SK-N-SH (cell line): ENCODE results near the gene MYO1B. TPM values are rescaled to one million over a fixed set of nuclear protein-coding genes. Genes with fewer than 3 reads are reported as not detected.

Experiments used
- CTCF ChIA-PET: fragments of 300-600, 350-600 bp; formaldehyde crosslinking; extraction: SDS; loops from one replicate; lab custom pipeline; 2021; lab: Yijun Ruan, JAX
- POLR2A ChIA-PET: fragments of 350-600 bp; sonication (Branson Sonifier 250); formaldehyde crosslinking; extraction: SDS; loops from one replicate; lab custom pipeline; 2020; ENCODE audit warnings: antibody characterized with exemption, inconsistent platforms; lab: Yijun Ruan, JAX
- DNase-seq: peaks from one replicate; pipeline ENCODE4 v3.0.0; 2012
- H2AFZ ChIP-seq: fragments of 200-600 bp; sonication (generic); 2 replicates; pipeline ENCODE4 v1.8.1; 2016; ENCODE audit warnings: antibody characterized with exemption, mild to moderate bottlenecking, low read depth
- H3F3A ChIP-seq: fragments of 200-600 bp; sonication (generic); replicated peaks from 2 replicates; pipeline ENCODE3; 2016; ENCODE audit warnings: antibody characterized with exemption, mild to moderate bottlenecking; ENCODE audit not compliant: insufficient read depth
- H3K27ac ChIP-seq, 2 experiments: fragments of 200-500 bp in 1 of 2; fragments of 200-600 bp in 1 of 2; sonication (Bioruptor generic) in 1 of 2; sonication (generic), shearing (Covaris generic) in 1 of 2; 2 replicates each; pipeline versions ENCODE4 v1.5.1 to v1.6.1; 2014 to 2016; ENCODE audit warnings: low read depth in 2 of 2, inconsistent platforms in 1 of 2, low read length in 1 of 2, mild to moderate bottlenecking in 1 of 2, mixed read lengths in 1 of 2
- H3K27me3 ChIP-seq: fragments of 200-600 bp; sonication (generic), shearing (Covaris generic); 2 replicates; pipeline ENCODE4 v1.6.1; 2016; ENCODE audit warnings: mixed run types; ENCODE audit not compliant: insufficient read depth
- H3K36me3 ChIP-seq, 2 experiments: fragments of 200-500 bp in 1 of 2; fragments of 200-600 bp in 1 of 2; sonication (Bioruptor generic) in 1 of 2; sonication (generic) in 1 of 2; replicated peaks in 1 of 2; 2 replicates each; pipeline versions ENCODE3 to v1.5.1; 2014 to 2016; ENCODE audit warnings: low read length in 1 of 2, mild to moderate bottlenecking in 1 of 2; ENCODE audit not compliant: insufficient read depth in 2 of 2, control insufficient read depth in 1 of 2
- H3K4me1 ChIP-seq, 2 experiments: fragments of 200-500 bp in 1 of 2; fragments of 200-600 bp in 1 of 2; sonication (Bioruptor generic) in 1 of 2; sonication (generic), shearing (Covaris generic) in 1 of 2; 2 replicates each; pipeline versions ENCODE4 v1.5.1 to v1.6.1; 2014 to 2016; ENCODE audit warnings: low read depth in 1 of 2, low read length in 1 of 2, mixed run types in 1 of 2; ENCODE audit not compliant: insufficient read depth in 2 of 2, control insufficient read depth in 1 of 2
- H3K4me2 ChIP-seq: fragments of 200-600 bp; sonication (generic), shearing (Covaris generic); 2 replicates; pipeline ENCODE4 v1.6.1; 2017; ENCODE audit warnings: mixed run types
- H3K4me3 ChIP-seq, 2 experiments: fragments of 200-500 bp in 1 of 2; fragments of 200-600 bp in 1 of 2; sonication (Bioruptor generic) in 1 of 2; sonication (generic), shearing (Covaris generic) in 1 of 2; 2 replicates each; pipeline versions ENCODE4 v1.5.1 to v1.8.1; 2014 to 2016; ENCODE audit warnings: low read depth in 2 of 2, inconsistent platforms in 1 of 2, low read length in 1 of 2, mild to moderate bottlenecking in 1 of 2, mixed read lengths in 1 of 2, moderate library complexity in 1 of 2
- H3K79me2 ChIP-seq: fragments of 200-600 bp; sonication (generic); 2 replicates; pipeline ENCODE4 v1.8.1; 2017; ENCODE audit warnings: mild to moderate bottlenecking; ENCODE audit not compliant: insufficient read depth
- H3K9ac ChIP-seq: fragments of 200-600 bp; sonication (generic); 2 replicates; pipeline ENCODE4 v1.6.1; 2017; ENCODE audit warnings: mixed run types
- H3K9me2 ChIP-seq: fragments of 200-600 bp; sonication (generic); 2 replicates; pipeline ENCODE4 v1.6.1; 2017; ENCODE audit warnings: mixed run types
- H3K9me3 ChIP-seq: fragments of 200-600 bp; sonication (generic); 2 replicates; pipeline ENCODE4 v1.6.1; 2017; ENCODE audit warnings: mixed run types, mild to moderate bottlenecking, moderate library complexity
- H4K20me1 ChIP-seq: fragments of 200-600 bp; sonication (generic); 2 replicates; pipeline ENCODE4 v1.6.1; 2017; ENCODE audit warnings: mild to moderate bottlenecking, mixed run types; ENCODE audit not compliant: insufficient read depth
- CHD2 ChIP-seq: fragments of 150-350 bp; IDR thresholded peaks from 2 replicates; pipeline ENCODE4 v1.6.1; 2018; ENCODE audit warnings: low read length; ENCODE audit not compliant: partially characterized antibody
- EZH2phosphoT487 ChIP-seq: fragments of 200-600 bp; sonication (generic); IDR thresholded peaks from 2 replicates; pipeline ENCODE4 v1.6.1; 2017; ENCODE audit warnings: low read depth, mixed run types, mild to moderate bottlenecking, antibody characterized with exemption, moderate library complexity, borderline replicate concordance
- FOSL2 ChIP-seq: IDR thresholded peaks from 2 replicates; pipeline ENCODE4 v1.4.0; 2012; ENCODE audit warnings: low read depth, mild to moderate bottlenecking, moderate library complexity, borderline replicate concordance
- FOXM1 ChIP-seq: IDR thresholded peaks from 2 replicates; pipeline ENCODE4 v1.4.0; 2012; ENCODE audit warnings: low read depth, mild to moderate bottlenecking
- GABPA ChIP-seq: IDR thresholded peaks from 2 replicates; pipeline ENCODE4 v1.4.0; 2012; ENCODE audit warnings: low read depth, mild to moderate bottlenecking
- GATA2 ChIP-seq: sonication (generic); formaldehyde crosslinking; IDR thresholded peaks from 2 replicates; pipeline ENCODE4 v1.5.0; 2020; ENCODE audit warnings: mild to moderate bottlenecking, missing genetic modification reagents
- IRF3 ChIP-seq: fragments of 150-350 bp; IDR thresholded peaks from 2 replicates; pipeline ENCODE4 v1.6.1; 2016; ENCODE audit warnings: mild to moderate bottlenecking, low read depth, low read length
- JUND ChIP-seq: IDR thresholded peaks from 2 replicates; pipeline ENCODE4 v1.4.0; 2012
- MAX ChIP-seq: IDR thresholded peaks from 2 replicates; pipeline ENCODE4 v1.4.0; 2012; ENCODE audit warnings: low read depth
- MEF2A ChIP-seq: IDR thresholded peaks from 2 replicates; pipeline ENCODE4 v1.4.0; 2012; ENCODE audit warnings: low read depth, borderline replicate concordance
- MXI1 ChIP-seq: IDR thresholded peaks from 2 replicates; pipeline ENCODE4 v1.6.1; 2012; ENCODE audit warnings: mild to moderate bottlenecking, low read depth, low read length, improper control_type of control experiment
- PBX3 ChIP-seq: IDR thresholded peaks from 2 replicates; pipeline ENCODE4; 2012
- RCOR1 ChIP-seq: fragments of 150-350 bp; IDR thresholded peaks from 2 replicates; pipeline ENCODE4 v1.6.1; 2017; ENCODE audit warnings: antibody characterized with exemption, low read length
- RXRA ChIP-seq: IDR thresholded peaks from 2 replicates; pipeline ENCODE4 v1.4.0; 2012; ENCODE audit warnings: low read depth, mild to moderate bottlenecking, borderline replicate concordance
- SIN3A ChIP-seq: IDR thresholded peaks from 2 replicates; pipeline ENCODE4 v1.6.1; 2012; ENCODE audit warnings: low read depth, mild to moderate bottlenecking, low read length, moderate library complexity, borderline replicate concordance
- SMC3 ChIP-seq: IDR thresholded peaks from 2 replicates; pipeline ENCODE4 v1.6.1; 2012; ENCODE audit warnings: low read depth, low read length, improper control_type of control experiment
- TAF1 ChIP-seq: IDR thresholded peaks from 2 replicates; pipeline ENCODE4 v1.6.1; 2012; ENCODE audit warnings: low read depth, mild to moderate bottlenecking, low read length, moderate library complexity, borderline replicate concordance
- TCF12 ChIP-seq: IDR thresholded peaks from 2 replicates; pipeline ENCODE4 v1.4.0; 2012
- YY1 ChIP-seq: IDR thresholded peaks from 2 replicates; pipeline ENCODE4 v1.4.0; 2012; ENCODE audit warnings: low read depth, mild to moderate bottlenecking
- WGBS: methylation state at CpG from one replicate; pipeline ENCODE4 v1.1.6; 2017; ENCODE audit warnings: low lambda C conversion rate; 5-methylcytosine and 5-hydroxymethylcytosine counted together
- polyA plus RNA-seq, 3 experiments: library from polyadenylated mRNA; depleted of rRNA; stranded (reverse); fragments of >200 nt; gene quantifications; 2 replicates each; pipeline ENCODE4 v1.2.3, GENCODE V29; 2012

MYO1B gene
- polyA plus RNA-seq, 1 of the 3 experiments (the other 2 are of a cell fraction): 20.2 TPM

GRCh38 chr2:191250400-191250799 lies 5.2 kb downstream of the MYO1B start:
- ChIA-PET CTCF (interaction anchor here (0.8 to 0.9 kb wide), 2 partner anchors 14 to 32 kb away, joined by 3 read pairs; no protein-coding TSS in a partner anchor), POLR2A (no interaction called here)
- Histone ChIP-seq H3K36me3 (no peaks in the 10 kb centered on the region), H3F3A (peaks cover 13% of the 10 kb centered on the region), H3K9ac (no peak overlapping the region), H3K79me2 (peaks cover 99% of the 10 kb centered on the region), H4K20me1 (peaks cover 53% of the 10 kb centered on the region), H3K4me3 (no peak overlapping the region), H3K27ac (no peak overlapping the region), H3K9me2 (no peaks in the 10 kb centered on the region), H2AFZ (no peak overlapping the region), H3K4me2 (no peak overlapping the region), H3K27me3 (no peaks in the 10 kb centered on the region), H3K4me1 (peaks cover 34 to 48% of the 10 kb centered on the region in 2 experiments), H3K9me3 (no peaks in the 10 kb centered on the region)
- no peak for DNase-seq
- TF ChIP-seq YY1 (no peak), PBX3 (no peak), IRF3 (no peak), FOSL2 (peak; percentile 38; the same call in 1 of the 2 replicates), EZH2phosphoT487 (no peak), TAF1 (no peak), JUND (peak; percentile 38; the same call in 1 of the 2 replicates), CHD2 (no peak), SIN3A (no peak)
- WGBS: 92% methylated on average over 1 of the region's 1 CpG

GRCh38 chr2:191250986-191251385 lies 5.8 kb downstream of the MYO1B start:
- H3K4me3 ChIP-seq: no peak overlapping the region
- H4K20me1 ChIP-seq: peaks cover 59% of the 10 kb centered on the region
- 87% methylated on average over 5 of the region's 5 CpGs for WGBS
- peaks cover 99% of the 10 kb centered on the region for H3K79me2 ChIP-seq
- no peak for TF ChIP-seq PBX3
- TF ChIP-seq FOXM1: no peak
- TF ChIP-seq RXRA: no peak
- TF ChIP-seq MAX: no peak
- no peak for TF ChIP-seq MEF2A
- 0 out of 2 replicates have a peak, but pooled peaks have one; percentile 17 for TF ChIP-seq MXI1
- TF ChIP-seq RCOR1: peak; percentile 11; the same call in 1 of the 2 replicates
- TF ChIP-seq SMC3: no peak
- TF ChIP-seq GATA2 (CRISPR knock-in tag): peak; percentile 73
- TF ChIP-seq GABPA: no peak
- no peak for TF ChIP-seq TCF12
- no peaks in the 10 kb centered on the region for H3K9me3 ChIP-seq
- ChIA-PET CTCF (interaction anchor here (0.8 to 1.9 kb wide), 5 partner anchors 13 to 271 kb away, joined by 3 to 8 read pairs (median 3); no protein-coding TSS in a partner anchor), POLR2A (no interaction called here)
- H3K27ac ChIP-seq: peak overlapping the region in 1 of 2 experiments; percentile 39; a peak in 2 of 4 replicates
- no peak overlapping the region for H2AFZ ChIP-seq
- H3K9ac ChIP-seq: no peak overlapping the region
- no peaks in the 10 kb centered on the region for H3K9me2 ChIP-seq
- peaks cover 37 to 53% of the 10 kb centered on the region in 2 experiments for H3K4me1 ChIP-seq
- DNase-seq: peak; percentile 10
- H3K27me3 ChIP-seq: no peaks in the 10 kb centered on the region
- H3F3A ChIP-seq: peaks cover 13% of the 10 kb centered on the region
- H3K4me2 ChIP-seq: no peak overlapping the region
- no peaks in the 10 kb centered on the region for H3K36me3 ChIP-seq
